Duodenal mucosa (tissue), 2 donors: ENCODE results near the gene TBX6.

ENCODE experiments used
- H3K27ac ChIP-seq: one replicate; pipeline ENCODE4 v1.7.0; 2013; ENCODE audit warnings: low read depth, low read length
- H3K27me3 ChIP-seq, 2 donors: one replicate each; pipeline ENCODE4 v1.7.0; 2013; ENCODE audit warnings: low read length in 2 of 2, control low read depth in 1 of 2; ENCODE audit not compliant: insufficient read depth in 2 of 2, control insufficient read depth in 1 of 2
- H3K36me3 ChIP-seq, 2 donors: one replicate each; pipeline ENCODE4 v1.7.0; 2013; ENCODE audit warnings: low read length in 2 of 2, control low read depth in 1 of 2; ENCODE audit not compliant: insufficient read depth in 2 of 2, control insufficient read depth in 1 of 2
- H3K4me1 ChIP-seq, 2 donors: one replicate each; pipeline ENCODE4 v1.7.0; 2013; ENCODE audit warnings: low read length in 2 of 2, control low read depth in 1 of 2; ENCODE audit not compliant: insufficient read depth in 2 of 2, control insufficient read depth in 1 of 2
- H3K4me3 ChIP-seq, 2 donors: one replicate each; pipeline ENCODE4 v1.7.0; 2013; ENCODE audit warnings: low read length in 2 of 2, low read depth in 1 of 2
- H3K9ac ChIP-seq, 2 donors: one replicate each; pipeline ENCODE4 v1.7.0; 2013; ENCODE audit warnings: low read length in 2 of 2, low read depth in 1 of 2
- H3K9me3 ChIP-seq, 2 donors: one replicate each; pipeline ENCODE4 v1.7.0; 2013; ENCODE audit warnings: low read length in 2 of 2, control low read depth in 1 of 2; ENCODE audit not compliant: control insufficient read depth in 1 of 2

The TBX6 gene

GRCh38 chr16:30065943-30066760 is 25.6 kb downstream of the TBX6 start:
- H3K9me3 ChIP-seq: no peaks in the 10 kb centered on the region
- H3K4me3 ChIP-seq: peak overlapping the region; percentile 82 to 95
- H3K27ac ChIP-seq: peak overlapping the region; percentile 100
- H3K27me3 ChIP-seq: no peaks in the 10 kb centered on the region
- peak overlapping the region; percentile 99 to 100 for H3K9ac ChIP-seq
- H3K36me3 ChIP-seq: peaks cover 28 to 42% of the 10 kb centered on the region in 2 donors
- H3K4me1 ChIP-seq: peaks cover 35 to 43% of the 10 kb centered on the region in 2 donors

- Histone ChIP-seq H3K36me3 (peaks cover 25 to 34% of the 10 kb centered on the region in 2 donors), H3K4me1 (peaks cover 39 to 48% of the 10 kb centered on the region in 2 donors), H3K4me3 (peak within 1 kb of the TSS; percentile 82 to 95), H3K27ac (peak within 1 kb of the TSS; percentile 100), H3K9me3 (no peaks in the 10 kb centered on the region), H3K27me3 (no peaks in the 10 kb centered on the region), H3K9ac (peak within 1 kb of the TSS; percentile 99 to 100)
Measured at GRCh38 chr16:30065102-30065942, 26.4 kb downstream of the TBX6 start, which contains the start of gene ALDOA. Gene ALDOA (plus strand): TSS chr16:30065760. CDS start chr16:30066898, 1,138 bp downstream.

GRCh38 chr16:30064729-30065101 is 27.0 kb downstream of the TBX6 start:
- H3K27ac ChIP-seq: peak overlapping the region; percentile 100

GRCh38 chr16:30063893-30064728 is 27.6 kb downstream of the TBX6 start:
- H3K36me3 ChIP-seq: peaks cover 13 to 22% of the 10 kb centered on the region in 2 donors
- no peaks in the 10 kb centered on the region for H3K9me3 ChIP-seq
- peaks cover 36 to 41% of the 10 kb centered on the region in 2 donors for H3K4me1 ChIP-seq
- peak overlapping the region; percentile 94 to 100 for H3K9ac ChIP-seq
- H3K27ac ChIP-seq: peak overlapping the region; percentile 100
- no peaks in the 10 kb centered on the region for H3K27me3 ChIP-seq
- peak overlapping the region; percentile 76 to 84 for H3K4me3 ChIP-seq

More at GRCh38 chr16:30064729-30065101, 27.0 kb downstream of the TBX6 start:
- no peaks in the 10 kb centered on the region for H3K27me3 ChIP-seq
- H3K36me3 ChIP-seq: peaks cover 19 to 28% of the 10 kb centered on the region in 2 donors
- peak overlapping the region; percentile 76 to 84 for H3K4me3 ChIP-seq
- H3K9ac ChIP-seq: peak overlapping the region; percentile 94 to 100
- peaks cover 39 to 47% of the 10 kb centered on the region in 2 donors for H3K4me1 ChIP-seq
- H3K9me3 ChIP-seq: no peaks in the 10 kb centered on the region

- H3K9me3 ChIP-seq: no peaks in the 10 kb centered on the region
- H3K9ac ChIP-seq: peak overlapping the region; percentile 94 to 100
- H3K36me3 ChIP-seq: peaks cover 6 to 15% of the 10 kb centered on the region in 2 donors
- peak overlapping the region; percentile 100 for H3K27ac ChIP-seq
- H3K4me1 ChIP-seq: peaks cover 32 to 35% of the 10 kb centered on the region in 2 donors
- no peaks in the 10 kb centered on the region for H3K27me3 ChIP-seq
- H3K4me3 ChIP-seq: peak overlapping the region; percentile 76 to 84
Measured at GRCh38 chr16:30063278-30063892, 28.3 kb downstream of the TBX6 start.

GRCh38 chr16:30060836-30061554 is 30.7 kb downstream of the TBX6 start:
- H3K4me3 ChIP-seq: no peak overlapping the region
- H3K27me3 ChIP-seq: no peaks in the 10 kb centered on the region
- no peak overlapping the region for H3K27ac ChIP-seq
- no peaks in the 10 kb centered on the region for H3K36me3 ChIP-seq
- H3K9ac ChIP-seq: no peak overlapping the region
- peaks cover 17 to 21% of the 10 kb centered on the region in 2 donors for H3K4me1 ChIP-seq
- H3K9me3 ChIP-seq: no peaks in the 10 kb centered on the region

- Histone ChIP-seq H3K36me3 (no peaks in the 10 kb centered on the region), H3K9me3 (no peaks in the 10 kb centered on the region), H3K4me1 (peaks cover 17 to 21% of the 10 kb centered on the region in 2 donors), H3K27me3 (no peaks in the 10 kb centered on the region), H3K27ac (no peak overlapping the region), H3K4me3 (no peak overlapping the region), H3K9ac (no peak overlapping the region)
Measured at GRCh38 chr16:30060346-30060745, 31.4 kb downstream of the TBX6 start.

GRCh38 chr16:30054959-30055553 is 36.7 kb downstream of the TBX6 start:
- Histone ChIP-seq H3K4me3 (no peak overlapping the region), H3K9me3 (no peaks in the 10 kb centered on the region), H3K9ac (no peak overlapping the region), H3K27me3 (no peaks in the 10 kb centered on the region), H3K36me3 (no peaks in the 10 kb centered on the region), H3K27ac (no peak overlapping the region), H3K4me1 (peaks cover 8 to 13% of the 10 kb centered on the region in 2 donors)
